ENCODE data around the gene COPG2.

DNA sequence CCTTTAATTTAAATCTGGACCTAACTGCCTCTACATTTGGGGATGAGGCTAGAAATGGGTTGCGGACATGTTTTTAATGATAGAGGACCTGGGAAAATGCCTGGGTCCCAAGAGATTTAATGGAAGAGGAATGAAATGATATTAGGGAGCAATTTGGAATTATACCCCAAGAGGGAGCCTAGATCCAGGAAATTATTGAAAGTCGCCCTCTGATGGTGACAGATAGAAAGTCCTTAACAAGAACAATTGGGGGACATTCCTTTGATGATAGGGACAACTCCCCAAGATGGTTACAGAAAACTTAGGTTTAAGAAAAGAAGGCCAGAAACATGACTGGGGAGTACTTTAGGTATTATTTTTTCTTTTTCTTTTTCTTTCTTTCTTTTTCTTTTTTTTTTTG lies 27.3 kb upstream of the COPG2 start:
- TF ChIP-seq, protein P1, sequence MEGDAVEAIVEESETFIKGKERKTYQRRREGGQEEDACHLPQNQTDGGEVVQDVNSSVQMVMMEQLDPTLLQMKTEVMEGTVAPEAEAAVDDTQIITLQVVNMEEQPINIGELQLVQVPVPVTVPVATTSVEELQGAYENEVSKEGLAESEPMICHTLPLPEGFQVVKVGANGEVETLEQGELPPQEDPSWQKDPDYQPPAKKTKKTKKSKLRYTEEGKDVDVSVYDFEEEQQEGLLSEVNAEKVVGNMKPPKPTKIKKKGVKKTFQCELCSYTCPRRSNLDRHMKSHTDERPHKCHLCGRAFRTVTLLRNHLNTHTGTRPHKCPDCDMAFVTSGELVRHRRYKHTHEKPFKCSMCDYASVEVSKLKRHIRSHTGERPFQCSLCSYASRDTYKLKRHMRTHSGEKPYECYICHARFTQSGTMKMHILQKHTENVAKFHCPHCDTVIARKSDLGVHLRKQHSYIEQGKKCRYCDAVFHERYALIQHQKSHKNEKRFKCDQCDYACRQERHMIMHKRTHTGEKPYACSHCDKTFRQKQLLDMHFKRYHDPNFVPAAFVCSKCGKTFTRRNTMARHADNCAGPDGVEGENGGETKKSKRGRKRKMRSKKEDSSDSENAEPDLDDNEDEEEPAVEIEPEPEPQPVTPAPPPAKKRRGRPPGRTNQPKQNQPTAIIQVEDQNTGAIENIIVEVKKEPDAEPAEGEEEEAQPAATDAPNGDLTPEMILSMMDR (IDR thresholded peaks at IDR 0.05): peak; percentile 66
- TF ChIP-seq ESRRA (IDR thresholded peaks at IDR 0.05; ENCODE audit: borderline replicate concordance, low read length) (no peak), NR3C1 (IDR thresholded peaks at IDR 0.05) (no peak)

Measured in A549 (cell line).